GM10266 (cell line): ENCODE data around the gene ZMYND11.
A peak's percentile ranks its signal among the peaks of the same experiment; 100 is the strongest.

ENCODE experiments used
- DNase-seq: peaks from one replicate; pipeline ENCODE4 v3.0.0; 2012; ENCODE audit errors: extremely low spot score
- TF ChIP-seq, protein P1 (sequence below): IDR thresholded peaks from 2 replicates; pipeline ENCODE4 v1.5.1; 2012; ENCODE audit warnings: mild to moderate bottlenecking, low read depth; ENCODE audit not compliant: control insufficient read depth, insufficient read depth; ENCODE audit errors: missing control alignments

ZMYND11 gene

GRCh38 chr10:283916-284356 is 148.7 kb downstream of the ZMYND11 start:
- TF ChIP-seq, protein P1, sequence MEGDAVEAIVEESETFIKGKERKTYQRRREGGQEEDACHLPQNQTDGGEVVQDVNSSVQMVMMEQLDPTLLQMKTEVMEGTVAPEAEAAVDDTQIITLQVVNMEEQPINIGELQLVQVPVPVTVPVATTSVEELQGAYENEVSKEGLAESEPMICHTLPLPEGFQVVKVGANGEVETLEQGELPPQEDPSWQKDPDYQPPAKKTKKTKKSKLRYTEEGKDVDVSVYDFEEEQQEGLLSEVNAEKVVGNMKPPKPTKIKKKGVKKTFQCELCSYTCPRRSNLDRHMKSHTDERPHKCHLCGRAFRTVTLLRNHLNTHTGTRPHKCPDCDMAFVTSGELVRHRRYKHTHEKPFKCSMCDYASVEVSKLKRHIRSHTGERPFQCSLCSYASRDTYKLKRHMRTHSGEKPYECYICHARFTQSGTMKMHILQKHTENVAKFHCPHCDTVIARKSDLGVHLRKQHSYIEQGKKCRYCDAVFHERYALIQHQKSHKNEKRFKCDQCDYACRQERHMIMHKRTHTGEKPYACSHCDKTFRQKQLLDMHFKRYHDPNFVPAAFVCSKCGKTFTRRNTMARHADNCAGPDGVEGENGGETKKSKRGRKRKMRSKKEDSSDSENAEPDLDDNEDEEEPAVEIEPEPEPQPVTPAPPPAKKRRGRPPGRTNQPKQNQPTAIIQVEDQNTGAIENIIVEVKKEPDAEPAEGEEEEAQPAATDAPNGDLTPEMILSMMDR, result peak; percentile 1
- peak; percentile 59 for DNase-seq

- no peak for DNase-seq
These were observed 150.0 kb downstream of the ZMYND11 start for GRCh38 chr10:285216-285615.

DNA sequence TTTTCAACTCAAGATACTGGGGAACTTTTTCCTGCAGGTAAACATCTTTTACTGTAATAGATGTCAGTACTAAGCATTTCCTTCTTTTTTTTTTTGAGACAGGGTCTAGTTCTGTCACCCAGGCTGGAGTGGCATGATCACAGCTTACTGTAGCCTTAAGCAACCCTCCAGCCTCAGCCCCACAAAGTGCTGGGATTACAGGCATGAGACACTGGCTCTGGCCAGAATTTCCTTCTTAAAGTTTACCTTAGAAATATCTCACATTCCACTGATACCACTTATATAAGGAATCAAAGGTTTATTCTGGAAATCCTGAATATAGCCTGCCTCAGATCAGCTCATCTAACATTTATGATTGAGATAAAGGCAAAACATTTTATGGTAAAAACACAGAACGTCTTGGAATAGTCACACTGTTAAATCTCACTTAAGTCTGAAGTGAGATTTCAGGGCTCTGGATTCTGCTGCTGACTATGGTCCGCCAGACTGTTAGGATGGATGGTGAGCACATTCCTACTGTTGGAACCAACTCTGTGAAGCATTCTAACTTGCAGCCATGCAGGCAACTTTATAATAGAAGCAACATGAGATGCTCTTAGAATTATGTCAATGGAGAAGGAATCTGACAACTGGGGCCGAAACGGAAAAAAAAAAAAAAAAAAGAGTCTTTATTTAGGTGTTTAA is 151.9 kb downstream of the ZMYND11 start:
- TF ChIP-seq, protein P1, result no peak
- DNase-seq, result no peak

More at GRCh38 chr10:285216-285615, 150.0 kb downstream of the ZMYND11 start:
- TF ChIP-seq, protein P1, result no peak

GRCh38 chr10:287814-288213 is 152.6 kb downstream of the ZMYND11 start:
- no peak for DNase-seq
- TF ChIP-seq, protein P1, result no peak

DNA sequence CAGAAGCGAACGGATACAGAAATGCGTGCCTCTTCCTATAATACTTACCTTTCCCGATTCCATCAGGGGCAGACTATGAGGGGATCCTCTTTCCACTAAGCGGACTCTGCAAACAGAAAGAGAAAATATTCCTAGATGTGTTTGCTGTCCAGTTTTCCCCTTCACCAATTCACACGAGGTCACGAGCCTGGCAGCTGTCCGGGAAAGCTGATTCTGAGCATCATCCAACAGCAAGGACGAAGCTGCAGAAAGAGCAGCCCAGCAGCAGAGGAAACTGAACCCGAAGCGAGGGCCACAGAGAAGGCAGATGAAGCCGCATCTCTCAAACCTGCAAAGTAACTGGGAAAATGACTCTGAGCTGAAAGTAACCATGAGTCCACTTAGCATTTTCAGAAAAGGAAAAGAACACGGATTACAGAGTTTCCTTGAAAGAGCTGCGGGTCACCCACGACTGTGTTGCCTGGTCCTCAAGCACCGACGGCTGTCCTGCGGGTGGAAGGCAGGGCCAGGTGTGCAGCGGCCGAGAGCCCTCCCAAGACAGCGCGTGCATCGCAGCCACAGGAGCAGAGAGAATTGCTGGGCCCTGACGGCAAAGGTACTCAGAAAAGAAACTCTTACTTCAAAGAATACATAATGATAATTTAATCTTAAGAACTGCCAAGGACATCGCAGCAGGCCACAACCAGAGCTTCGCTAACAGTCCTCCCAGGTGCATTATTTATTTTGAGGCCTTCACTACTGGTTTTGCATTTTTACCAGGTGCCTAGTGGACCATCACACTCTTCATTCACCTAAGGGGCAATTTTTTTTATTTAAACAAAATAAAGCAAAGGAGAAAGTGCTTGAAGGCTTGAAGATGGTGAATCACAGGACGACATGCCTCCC is 153.3 kb downstream of the ZMYND11 start:
- DNase-seq, result no peak
- TF ChIP-seq, protein P1, result no peak

GRCh38 chr10:289581-289980 is 154.3 kb downstream of the ZMYND11 start:
- TF ChIP-seq, protein P1, result no peak
- DNase-seq, result no peak
